Ecto neural progenitor cell (in vitro differentiated cells): Measurements from ENCODE around the gene BAMBI.
"Not testable (repeated sequence)": the region's sequence is repeated elsewhere in the genome, so short reads cannot be mapped to it uniquely, and the experiment has no call there.

Experiments
- DNase-seq: peaks from one replicate; pipeline ENCODE4 v3.0.0-alpha.2; 2018; ENCODE audit warnings: low spot score

Gene BAMBI, protein sequence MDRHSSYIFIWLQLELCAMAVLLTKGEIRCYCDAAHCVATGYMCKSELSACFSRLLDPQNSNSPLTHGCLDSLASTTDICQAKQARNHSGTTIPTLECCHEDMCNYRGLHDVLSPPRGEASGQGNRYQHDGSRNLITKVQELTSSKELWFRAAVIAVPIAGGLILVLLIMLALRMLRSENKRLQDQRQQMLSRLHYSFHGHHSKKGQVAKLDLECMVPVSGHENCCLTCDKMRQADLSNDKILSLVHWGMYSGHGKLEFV

DNA sequence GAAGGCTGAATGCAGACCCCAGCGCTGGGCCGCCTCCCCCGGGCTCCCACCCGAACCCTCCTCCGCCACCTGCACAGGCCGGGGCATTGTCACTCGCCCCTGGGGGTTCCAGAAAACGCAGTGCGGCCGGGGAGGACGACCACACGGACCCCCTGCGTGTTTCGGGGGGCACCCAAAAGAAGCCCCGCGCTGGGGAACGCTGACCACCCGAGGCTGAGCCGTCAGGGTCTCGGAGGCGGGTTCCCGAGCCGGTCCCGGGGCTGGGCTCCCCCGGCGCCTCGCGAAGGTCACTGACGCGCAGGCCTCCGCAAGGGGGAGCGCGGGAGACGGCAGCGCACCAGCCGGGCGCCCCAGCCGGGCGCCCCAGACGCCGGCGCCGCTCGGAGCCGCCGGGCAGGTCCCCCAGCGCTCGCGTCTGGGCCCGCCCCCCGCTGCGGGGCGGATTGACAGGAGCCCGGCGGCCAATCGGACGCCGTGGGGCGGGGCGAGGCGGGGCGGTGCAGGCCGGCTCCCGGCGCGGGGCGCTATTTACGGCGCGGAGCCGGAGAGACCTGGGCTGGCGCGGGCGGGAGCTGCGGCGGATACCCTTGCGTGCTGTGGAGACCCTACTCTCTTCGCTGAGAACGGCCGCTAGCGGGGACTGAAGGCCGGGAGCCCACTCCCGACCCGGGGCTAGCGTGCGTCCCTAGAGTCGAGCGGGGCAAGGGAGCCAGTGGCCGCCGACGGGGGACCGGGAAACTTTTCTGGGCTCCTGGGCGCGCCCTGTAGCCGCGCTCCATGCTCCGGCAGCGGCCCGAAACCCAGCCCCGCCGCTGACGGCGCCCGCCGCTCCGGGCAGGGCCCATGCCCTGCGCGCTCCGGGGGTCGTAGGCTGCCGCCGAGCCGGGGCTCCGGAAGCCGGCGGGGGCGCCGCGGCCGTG, at the start of gene BAMBI:
Gene BAMBI, plus strand, starts transcription at position 554 of the 920 bp plus-strand sequence. CDS start 377 bp downstream, outside the sequence.
- peak; percentile 94 for DNase-seq

DNA sequence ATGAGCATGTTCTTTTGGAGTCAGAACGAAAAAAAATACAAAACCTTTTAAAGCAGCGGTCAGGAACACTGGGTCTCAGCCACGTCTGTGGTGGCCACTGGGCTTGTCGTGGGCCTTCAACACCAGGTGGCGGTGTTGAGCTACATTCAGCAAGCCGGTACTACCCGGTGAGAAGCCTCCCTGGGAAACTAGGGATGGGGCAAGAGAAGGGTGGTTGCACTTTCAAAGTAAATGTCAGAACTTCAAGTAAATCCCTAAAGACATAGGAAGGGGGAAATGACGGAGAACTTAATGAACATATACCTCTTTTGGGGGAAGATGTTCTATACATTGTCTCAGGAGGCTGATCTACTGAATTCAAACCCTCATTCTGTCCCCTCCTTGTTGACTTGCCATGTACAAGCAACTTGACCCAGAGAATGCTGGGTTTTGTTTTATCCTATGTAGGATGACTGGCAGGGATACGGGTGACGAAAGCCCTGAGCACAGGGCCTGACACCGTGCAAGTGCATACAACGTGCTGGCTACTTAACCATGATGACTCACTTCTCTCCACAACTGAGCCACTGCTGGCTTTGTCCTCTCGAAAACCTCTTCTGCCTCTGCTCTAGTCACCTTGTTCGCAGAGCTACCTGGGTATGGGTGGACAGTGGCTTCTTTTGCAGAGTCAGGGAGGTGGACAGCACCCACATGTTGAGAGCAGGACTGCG, 49.0 kb upstream of the BAMBI start:
- DNase-seq = peak; percentile 87

DNA sequence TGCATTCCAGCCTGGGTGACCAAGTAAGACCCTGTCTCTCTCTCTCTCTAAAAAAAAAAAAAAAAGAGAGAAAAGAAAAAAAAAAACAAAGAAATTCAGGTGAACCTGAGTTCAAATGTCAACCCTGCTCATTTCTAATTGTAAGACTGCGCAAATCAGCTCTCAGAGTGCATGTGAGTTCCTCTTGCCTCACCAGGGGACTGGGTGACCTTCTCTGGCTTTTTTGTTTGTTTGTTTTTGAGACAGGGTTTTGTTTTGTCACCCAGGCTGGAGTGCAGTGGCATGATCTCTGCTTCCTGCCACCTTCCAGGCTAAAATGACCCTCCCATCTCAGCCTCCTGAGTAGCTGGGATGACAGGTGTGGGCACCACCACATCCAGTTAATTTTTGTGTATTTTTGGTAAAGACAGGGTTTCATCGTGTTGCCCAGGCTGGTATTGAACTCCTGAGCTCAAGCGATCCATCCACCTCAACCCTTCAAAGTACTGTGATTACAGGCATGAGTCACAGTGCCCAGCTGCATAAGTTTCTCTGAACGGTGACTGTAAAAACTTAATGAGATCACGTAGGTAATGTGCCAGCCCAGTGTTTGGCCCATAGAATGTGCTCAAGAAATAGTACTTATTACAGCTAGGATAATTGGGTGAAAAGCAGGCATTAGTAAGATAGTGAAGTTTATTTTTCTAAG, 45.3 kb upstream of the BAMBI start:
- DNase-seq = no peak

DNA sequence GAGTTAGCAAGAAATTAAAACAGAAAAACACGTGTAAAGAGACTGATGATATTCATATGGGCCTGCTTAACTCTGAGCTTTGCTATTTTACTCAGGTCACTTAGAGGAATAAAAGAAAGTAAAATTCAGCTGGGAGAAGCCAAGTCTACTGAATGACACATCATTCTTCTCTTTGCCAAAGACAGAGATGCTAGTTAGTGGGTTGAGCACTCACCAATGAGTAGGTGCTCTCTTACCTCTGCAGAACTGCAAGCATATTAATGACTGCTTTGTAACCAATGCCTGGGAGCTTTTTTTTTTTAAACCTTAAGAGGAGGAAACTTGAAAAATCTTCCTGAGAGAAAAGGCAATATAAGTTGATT, 44.8 kb upstream of the BAMBI start:
- no peak for DNase-seq

DNA sequence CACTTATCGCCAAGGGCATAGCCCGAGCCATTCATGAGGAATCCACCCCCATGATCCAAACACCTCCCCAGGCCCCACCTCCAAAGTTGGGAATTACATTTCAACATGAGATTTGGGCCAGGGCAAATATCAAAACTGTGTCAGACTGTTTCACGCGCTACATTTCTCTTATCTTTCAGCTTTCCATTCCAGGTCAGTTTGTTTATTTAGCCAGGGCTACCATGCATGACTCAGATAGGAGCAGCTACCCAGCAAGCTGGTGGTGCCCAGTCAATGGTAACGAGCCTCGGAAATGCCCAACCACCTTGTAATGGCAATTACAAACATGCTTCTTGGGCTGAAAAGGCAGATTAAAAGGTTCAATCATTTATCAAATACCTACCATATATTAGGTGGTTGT, 43.6 kb upstream of the BAMBI start:
- DNase-seq = no peak

DNA sequence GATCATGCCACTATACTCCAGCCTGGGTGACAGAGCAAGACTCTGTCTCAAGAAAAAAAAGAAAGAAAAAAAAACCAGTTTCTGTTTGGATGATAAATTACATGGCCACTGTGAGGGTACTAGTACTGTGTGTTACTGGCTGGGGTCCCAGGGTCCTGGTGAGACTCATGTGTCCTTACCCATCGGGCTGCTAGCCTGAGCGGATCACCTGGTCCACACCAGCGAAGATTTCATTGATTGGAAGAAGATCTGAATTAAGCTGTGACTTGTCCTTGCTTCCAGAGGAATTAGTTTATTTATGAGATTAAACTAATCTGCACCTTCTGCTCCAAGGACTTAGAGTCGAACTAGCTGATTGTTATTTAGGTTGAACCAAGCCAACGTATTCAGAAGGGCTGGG, 40.0 kb upstream of the BAMBI start:
- DNase-seq = peak; percentile 14

DNA sequence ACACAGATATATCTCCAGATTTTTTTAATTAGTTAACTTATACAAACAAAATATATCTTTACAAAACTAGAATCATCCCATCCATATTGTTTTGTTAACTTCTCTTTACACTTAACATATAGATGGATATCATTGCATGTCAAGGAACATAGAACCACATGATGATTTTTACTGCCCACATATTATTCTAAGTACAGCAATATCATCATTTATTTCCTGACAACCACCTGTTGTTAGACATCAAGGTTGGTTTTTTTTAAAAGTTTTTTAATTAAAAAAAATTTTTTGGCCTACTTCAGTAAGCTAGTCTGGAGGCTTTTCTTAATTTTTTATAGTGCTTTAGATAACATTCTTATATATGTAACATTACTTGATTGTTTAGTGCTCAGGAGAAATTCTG, 38.9 kb upstream of the BAMBI start:
- no peak for DNase-seq

DNA sequence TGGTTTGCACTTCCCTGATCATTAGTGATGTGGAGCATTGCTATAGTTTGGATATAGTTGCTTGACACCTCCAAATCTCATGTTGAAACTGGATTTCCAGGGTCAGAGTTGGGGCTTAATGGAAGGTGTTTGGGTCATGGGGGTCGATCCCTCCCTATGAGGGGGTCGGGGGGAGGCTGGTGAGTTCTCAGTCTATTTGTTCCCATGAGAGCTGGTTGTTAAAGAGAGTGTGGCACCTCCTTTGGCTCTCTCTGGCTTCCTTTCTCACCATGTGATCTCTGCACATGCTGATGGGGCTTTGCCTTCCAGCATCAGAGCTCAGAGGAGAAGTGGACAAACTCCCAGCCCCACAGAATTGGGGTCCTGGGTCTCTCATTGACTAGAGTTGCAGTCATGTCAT, 36.8 kb upstream of the BAMBI start:
- no peak for DNase-seq

DNA sequence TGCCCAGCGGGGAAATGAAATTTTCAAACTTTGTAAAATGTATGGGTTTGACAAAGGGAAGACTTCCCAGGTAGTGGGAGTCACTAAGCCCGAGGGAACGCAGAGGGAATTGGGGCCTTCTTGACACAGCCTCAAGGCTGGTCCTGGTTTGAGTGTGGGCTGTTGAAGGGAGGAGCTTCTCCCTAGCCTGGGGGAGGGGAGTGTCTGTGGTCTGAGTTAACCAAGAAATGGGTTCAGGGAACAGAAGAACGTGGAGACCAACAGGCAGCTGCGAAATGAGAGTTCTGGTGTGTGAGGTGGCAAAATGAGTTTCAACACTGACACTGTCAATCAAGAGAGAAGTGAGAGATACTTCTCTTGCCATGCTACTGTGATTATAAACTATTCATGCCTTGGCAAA, 32.7 kb upstream of the BAMBI start:
- DNase-seq = no peak

DNA sequence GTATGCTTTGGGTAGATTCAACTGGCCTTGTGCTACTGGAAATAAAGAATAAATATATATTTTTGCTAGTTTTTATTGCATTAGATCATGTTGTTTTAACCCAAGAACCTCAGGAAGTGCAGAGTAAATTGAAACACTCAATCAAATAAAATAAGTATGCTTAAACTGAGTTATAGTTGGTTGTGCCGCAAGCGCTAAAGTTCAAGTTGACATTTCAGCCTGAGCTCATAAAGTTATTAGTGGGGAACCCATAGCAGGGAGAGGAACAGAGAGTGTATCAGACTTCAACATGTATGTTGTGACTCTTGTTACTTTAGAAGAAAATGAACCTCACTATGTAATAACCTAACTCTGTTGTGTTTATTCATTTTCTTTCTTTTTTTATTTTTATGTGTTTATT, 25.2 kb upstream of the BAMBI start:
- no peak for DNase-seq

DNA sequence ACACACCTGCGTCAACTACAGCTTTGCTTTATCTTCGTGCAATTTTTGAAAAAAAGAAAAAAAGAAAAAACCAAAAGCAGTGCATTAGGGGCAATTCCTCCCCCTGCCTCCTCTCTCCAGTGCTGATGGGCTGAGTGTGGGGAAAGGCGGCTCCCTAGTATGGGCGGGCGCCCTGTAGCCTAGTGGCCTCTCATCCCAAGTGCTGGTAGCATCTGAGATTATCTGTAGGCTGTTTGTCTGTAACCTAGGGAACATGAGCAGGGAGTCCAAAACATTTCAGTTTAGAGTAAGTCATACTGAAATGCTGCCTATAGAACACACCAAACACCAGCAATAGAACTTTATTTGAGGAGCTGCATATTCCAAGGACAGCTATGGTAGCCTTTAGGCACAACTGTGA, 24.6 kb upstream of the BAMBI start:
- no peak for DNase-seq

DNA sequence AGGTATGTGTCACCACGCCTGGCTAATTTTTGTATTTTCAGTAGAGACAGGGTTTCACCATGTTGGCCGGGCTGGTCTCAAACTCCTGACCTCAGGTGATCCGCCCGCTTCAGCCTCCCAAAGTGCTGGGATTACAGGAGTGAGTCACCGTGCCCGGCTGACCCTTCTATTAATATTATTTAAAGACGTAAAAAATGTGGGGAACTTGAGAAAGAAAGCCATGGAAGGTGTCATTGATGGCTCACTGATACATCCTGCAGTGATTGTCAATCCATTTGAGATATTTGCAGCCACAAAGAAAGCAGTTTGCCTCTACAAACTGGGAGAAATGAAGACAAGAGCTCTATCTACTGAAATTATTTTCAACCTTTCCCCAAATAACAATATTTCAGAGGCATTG, 18.5 kb upstream of the BAMBI start:
- DNase-seq = not testable (repeated sequence)

DNA sequence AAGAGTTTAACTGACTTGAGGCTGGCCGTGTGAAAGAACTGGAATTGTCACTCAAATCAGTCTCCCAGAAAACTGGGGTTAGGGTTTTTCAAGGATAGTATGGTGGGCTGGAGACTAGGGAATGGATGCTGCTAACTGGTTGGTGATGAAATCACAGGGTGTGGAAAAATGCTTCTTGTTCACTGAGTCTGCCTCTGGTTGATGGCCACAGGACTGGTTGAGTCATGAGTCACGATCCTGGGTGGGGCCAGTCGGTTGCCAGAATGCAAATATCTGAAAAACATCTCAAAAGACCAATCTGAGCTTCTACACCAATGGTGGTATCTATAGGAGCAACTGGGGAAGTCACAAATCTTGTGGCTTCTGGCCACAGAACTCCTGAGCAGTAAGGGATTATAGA, 16.3 kb upstream of the BAMBI start:
- no peak for DNase-seq

DNA sequence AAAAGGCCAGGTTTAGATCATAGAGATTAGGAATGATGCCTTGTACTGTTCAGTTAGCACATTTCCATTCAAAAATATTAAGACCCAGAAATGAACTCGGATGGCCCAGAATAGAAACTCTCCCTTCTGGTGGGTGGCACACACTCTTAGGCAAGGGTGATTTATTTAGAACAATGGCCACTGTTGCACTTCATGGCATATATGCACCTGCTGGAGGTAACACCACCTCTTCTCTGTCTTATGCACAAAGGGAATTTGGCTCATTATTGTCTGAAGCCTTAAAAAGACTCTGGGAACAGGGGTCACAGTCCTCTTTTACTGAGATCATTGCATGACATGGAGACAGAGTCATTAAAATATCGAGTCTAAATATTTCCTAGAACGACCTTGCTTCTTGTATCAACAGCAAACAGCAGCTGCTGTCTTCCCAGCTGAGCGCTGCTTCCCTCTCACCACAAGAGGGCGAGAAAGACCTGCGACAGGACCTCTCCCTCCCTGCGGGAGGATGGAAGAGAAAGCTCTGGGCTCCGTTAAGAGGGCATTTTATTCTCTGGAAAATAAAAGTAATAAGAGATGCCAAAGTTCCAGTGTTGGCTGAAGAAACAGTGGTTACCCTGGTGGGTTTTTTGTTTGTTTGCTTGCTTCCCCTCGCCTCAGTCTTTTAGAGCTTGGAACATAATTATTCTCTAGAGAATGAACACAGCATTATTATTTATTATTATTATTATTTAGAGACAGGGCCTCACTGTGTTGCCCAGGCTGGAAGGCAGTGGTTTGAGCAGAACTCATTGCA, 13.5 kb upstream of the BAMBI start:
- peak; percentile 78 for DNase-seq

DNA sequence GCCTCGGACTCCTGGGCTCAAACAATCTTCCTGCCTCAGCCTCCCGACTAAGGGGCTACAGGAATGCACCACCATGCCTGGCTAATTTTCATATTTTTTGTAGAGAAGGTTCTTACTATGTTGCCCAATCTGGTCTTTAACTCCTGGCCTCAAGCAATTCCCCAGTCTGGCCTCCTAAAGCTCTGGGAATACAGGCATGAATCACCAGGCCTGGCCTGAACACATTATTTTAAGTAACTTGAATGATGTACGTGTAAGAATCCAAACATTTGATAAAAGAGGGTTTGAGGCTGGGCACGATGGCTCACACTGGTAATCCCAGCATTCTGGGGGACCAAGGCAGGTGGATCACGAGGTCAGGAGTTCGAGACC, 13.0 kb upstream of the BAMBI start:
- no peak for DNase-seq

DNA sequence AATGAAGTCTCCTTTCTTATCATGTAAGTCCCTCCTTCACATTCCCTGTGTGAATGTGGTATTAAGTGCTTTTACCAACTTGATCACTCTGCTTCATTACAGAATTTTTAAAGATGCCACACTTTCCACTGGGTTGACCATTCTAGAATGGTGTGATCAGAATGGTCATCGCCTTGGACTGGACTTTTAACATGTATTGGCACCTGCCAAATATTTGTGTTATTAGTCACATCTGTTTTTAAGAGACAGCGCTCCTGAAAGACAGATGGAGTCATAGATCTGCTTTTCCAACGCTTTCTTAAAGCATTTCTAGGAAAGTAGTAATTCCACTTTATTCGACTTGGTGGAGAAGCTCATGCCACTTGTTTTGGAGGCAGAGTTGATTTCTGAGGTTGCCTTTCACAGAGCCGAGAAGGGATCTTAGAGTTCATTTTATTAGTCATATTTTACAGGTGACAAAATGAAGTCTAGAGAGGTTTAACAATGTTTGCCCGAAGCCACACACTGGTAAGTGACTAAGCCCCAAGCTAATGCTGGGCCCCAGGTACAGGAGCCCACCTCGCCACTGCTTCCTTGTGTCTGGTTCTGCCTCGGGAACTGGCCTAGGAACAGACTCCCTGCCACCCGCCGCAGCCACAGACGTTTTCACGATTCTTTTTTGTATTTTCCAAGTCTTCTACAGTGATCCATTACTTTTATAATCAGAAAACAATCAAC, 10.4 kb upstream of the BAMBI start:
- DNase-seq = no peak

DNA sequence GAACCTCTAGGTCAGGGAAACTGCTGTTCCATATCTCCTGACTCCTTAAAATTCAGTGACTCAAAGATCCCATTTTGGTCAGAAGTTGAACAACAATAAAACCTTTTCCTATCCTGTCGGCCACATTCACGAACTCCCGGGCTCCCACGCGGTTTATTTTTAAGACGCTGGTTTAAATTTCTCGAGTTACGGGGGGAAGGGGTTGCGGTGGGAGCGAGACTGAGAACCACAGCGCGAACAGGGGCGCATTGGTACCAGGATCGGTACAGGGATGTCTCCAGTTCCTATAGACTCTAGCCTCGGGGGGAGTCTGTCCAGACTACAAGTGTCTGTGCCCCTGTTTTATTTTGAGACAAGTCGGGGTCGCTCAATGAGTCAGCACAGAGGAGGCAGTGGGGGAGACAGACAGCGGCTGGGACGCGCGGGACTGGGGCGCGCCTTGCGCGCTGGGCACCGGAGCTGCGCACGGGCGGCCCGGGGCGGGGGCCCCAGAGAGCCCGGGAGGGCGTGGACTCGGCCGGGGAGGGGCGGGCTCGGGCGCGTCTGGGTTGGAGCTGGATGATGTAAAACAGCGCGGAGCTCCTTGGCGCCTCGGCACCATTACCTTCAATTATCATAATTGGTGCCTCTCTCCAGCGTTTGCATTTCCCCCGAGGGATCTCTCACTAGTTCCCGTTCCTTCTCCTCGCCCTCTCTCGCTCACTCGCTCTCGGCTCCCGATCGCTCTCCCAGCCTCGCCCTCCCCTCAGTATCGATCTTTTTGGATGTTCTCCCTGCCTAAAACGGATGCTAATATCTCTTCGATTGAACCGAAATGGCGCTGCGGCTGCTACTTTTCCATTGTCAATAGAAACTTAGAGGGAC, 8.7 kb upstream of the BAMBI start:
- DNase-seq = peak; percentile 73

DNA sequence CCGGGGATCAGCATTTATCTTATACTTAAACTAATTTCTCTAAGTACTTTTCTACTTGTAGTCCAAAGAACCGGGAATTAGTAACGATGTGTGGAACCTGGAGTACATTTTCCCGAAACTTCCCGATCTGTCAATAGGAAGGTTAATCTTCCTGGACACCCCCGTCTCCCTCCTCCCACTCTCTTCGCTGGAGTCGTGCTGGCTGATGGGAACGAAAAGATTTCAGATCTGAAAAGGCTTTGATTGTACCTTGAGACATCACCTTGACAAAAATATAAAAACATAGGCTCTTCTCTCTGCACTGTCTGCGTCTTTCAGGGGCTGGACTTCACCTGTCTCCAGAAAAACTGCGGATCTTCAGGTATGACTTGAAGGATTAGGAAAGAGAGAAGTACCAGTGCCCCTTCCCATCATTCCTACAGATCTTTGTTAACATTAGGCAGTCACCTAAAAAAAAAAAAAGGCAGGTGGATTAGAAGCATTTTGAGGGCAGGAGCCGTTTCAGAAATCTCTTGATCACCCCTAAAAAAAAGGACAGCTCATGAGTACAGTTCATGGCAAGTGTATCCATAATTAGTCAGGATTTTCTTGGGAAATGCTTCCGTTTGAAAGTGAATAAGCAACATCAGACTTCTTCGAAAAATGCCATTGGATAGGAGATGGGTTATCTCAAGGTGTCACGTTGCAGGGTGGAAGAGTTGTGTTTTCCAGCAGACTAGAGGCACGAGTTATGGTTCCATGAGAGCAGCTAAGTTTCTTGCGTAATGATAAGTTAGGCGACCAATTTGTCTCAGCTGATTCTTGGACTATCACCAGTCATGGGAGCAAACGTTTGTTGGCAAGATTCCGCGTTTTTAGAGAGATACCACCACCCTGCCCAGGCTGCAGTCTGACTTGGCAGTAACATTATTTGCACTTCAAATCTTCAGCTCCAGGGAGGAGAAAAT, 7.8 kb upstream of the BAMBI start:
- no peak for DNase-seq

DNA sequence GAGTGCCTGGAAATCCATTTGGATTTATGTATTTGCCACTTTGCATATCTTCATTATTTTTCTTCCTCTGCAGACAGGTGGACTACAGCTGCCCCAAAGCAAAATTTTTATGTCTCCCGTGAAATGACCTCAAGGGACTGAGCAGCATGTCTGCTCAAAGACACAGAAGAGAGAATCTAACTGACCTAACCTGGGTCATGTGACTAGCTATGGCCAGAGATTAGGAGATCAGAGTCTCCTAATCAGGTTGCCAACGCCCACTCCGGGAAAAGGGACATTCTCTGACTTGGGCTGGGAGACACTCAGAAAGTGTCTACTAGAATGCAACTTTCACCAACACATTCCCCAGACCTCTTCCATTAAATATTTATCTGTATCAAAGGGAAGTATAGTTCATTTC, 2.5 kb upstream of the BAMBI start:
- no peak for DNase-seq
